ENCODE results near the gene FKBP9. TPM values are rescaled to one million over a fixed set of nuclear protein-coding genes. Genes with fewer than 3 reads are reported as not detected.

FKBP9 gene
- total and polyA plus RNA-seq, 5 donors, result 65.6 to 121 (median 115) TPM

DNA sequence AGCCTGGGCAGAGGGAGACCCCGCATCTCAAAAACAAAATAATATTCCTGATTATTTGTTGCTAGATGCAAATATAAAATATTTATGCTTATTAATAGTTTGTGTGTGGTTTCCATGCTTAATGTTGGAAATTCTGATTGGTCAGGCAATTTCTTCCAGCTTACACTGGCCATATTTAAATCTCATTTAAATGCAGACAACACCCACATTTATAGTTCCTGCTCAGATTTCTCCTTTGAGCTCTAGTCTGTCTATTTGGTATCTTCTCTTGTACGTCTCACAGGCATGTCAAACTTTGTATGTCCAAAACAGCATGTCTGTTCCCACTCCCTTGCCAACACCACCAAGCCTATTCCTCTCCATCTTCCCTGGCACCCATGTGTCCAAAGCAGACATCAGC is 52.5 kb downstream of the FKBP9 start:
- Histone ChIP-seq H3K27me3 (ENCODE audit: control insufficient read depth, insufficient read depth) (no peaks in the 10 kb centered on the region), H3K4me3 (ENCODE audit: low read length) (no peak overlapping the region), H3K4me1 (ENCODE audit: control insufficient read depth, insufficient read depth, low read length) (no peaks in the 10 kb centered on the region), H3K27ac (ENCODE audit: low read length) (no peak overlapping the region), H3K9me3 (ENCODE audit: control insufficient read depth, low read length) (no peaks in the 10 kb centered on the region)
- intact Hi-C loops (cut with DNase I), result no loop called here
- DNase-seq (no peak), ATAC-seq (no peak)
- 95% methylated on average over 2 of the region's 2 CpGs for WGBS

DNA sequence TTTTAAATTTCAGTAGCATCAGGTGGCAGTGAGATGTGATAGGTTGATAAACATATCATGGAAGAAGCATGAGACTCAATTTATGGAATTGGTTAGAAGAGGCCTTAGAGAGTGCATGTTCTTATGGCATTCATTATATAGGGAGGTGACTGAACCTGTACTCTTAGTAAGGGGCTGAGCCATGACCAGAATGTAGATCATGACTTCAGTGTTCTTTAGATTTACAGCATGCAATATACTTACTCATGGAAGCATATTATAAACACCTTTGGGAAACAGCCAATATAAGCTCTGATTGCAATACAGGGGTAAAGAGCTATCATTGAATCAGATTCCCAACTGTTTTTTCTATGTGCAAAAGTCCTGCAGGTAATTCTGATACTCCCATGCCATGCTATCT is 55.1 kb downstream of the FKBP9 start:
- no peaks in the 10 kb centered on the region for H3K9me3 ChIP-seq (ENCODE audit: control insufficient read depth, low read length)
- intact Hi-C loops (cut with DNase I), result no loop called here
- no peaks in the 10 kb centered on the region for H3K4me1 ChIP-seq (ENCODE audit: control insufficient read depth, insufficient read depth, low read length)
- no peaks in the 10 kb centered on the region for H3K27me3 ChIP-seq (ENCODE audit: control insufficient read depth, insufficient read depth)
- ATAC-seq (no peak), DNase-seq (no peak)
- H3K27ac ChIP-seq (ENCODE audit: low read length), result no peak overlapping the region
- no peak overlapping the region for H3K4me3 ChIP-seq (ENCODE audit: low read length)

DNA sequence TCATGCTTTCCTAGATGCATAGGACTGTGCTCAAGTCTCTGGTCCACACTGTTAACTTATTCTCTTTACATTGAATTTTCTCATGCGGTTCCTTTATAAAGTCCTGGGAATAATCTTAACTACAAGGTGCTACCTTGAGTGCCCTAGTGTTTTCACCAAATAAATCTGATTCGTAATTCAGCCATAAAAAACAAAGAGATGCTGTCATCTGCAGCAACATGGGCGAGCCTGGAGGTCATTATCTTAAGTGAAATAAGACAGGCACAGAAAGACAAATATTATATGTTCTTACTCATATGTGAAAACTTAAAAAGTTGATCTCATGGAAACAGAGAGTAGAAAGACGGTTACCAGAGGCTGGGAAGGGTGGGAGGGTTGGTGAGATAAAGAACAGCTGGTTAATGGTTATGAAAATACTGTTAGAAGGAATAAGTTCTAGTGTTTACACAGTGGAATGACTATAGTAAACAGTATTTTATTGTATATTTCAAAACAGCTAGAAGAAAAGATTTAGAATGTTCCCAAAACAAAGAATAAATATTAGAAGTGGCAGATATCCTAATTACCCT is 67.0 kb downstream of the FKBP9 start:
- Histone ChIP-seq H3K27ac (ENCODE audit: low read length) (no peak overlapping the region), H3K4me1 (ENCODE audit: control insufficient read depth, insufficient read depth, low read length) (no peaks in the 10 kb centered on the region), H3K9me3 (ENCODE audit: control insufficient read depth, low read length) (no peaks in the 10 kb centered on the region), H3K27me3 (ENCODE audit: control insufficient read depth, insufficient read depth) (no peaks in the 10 kb centered on the region), H3K4me3 (ENCODE audit: low read length) (no peak overlapping the region)
- intact Hi-C loops (cut with DNase I), result no loop called here
- ATAC-seq, result no peak
- 82% methylated on average over 4 of the region's 4 CpGs for WGBS
- no peak for DNase-seq

DNA sequence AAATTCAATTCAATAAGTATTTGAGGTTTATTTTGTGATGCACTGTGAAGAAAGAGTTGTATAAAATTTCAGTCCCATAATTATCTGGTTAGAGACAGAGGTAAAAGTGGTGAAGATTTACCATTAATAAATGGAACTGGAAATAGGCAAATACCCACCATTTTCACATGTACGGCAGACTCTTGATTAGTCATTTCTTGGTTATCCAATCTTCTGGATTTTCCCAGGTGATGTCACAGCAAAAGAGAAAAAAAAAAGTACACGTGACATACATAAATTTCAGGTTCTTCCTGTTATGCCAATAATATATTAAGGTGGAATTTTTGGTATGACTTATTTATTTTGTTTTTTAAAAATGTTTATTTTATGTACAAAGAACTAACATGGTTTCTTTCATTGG is 78.5 kb downstream of the FKBP9 start:
- intact Hi-C loops (cut with DNase I), result no loop called here
- DNase-seq (no peak), ATAC-seq (no peak)
- no peak overlapping the region for H3K4me3 ChIP-seq (ENCODE audit: low read length)
- H3K9me3 ChIP-seq (ENCODE audit: control insufficient read depth, low read length), result no peaks in the 10 kb centered on the region
- WGBS, result 95% methylated on average over 2 of the region's 2 CpGs
- no peak overlapping the region for H3K27ac ChIP-seq (ENCODE audit: low read length)
- no peaks in the 10 kb centered on the region for H3K27me3 ChIP-seq (ENCODE audit: control insufficient read depth, insufficient read depth)
- H3K4me1 ChIP-seq (ENCODE audit: control insufficient read depth, insufficient read depth, low read length), result no peaks in the 10 kb centered on the region

DNA sequence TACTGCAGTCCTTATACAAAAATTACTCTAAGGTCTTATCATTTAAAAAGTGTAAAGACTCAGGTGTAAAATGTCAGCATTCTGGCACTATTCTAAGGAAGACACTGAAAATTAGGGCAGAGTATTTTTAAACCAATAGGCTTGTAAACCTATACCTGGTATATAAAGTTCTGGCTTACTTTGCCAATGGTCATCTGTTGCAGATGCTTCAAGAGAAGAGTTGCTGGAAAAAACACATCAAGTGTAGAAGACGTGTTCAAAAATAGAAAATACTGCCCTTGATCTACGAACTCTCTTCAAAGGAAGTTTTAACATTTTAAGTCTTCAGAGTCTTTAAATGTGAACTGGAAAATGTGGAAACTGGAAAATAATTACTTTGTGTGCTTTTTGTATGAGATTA is 81.4 kb downstream of the FKBP9 start:
- peaks cover 3% of the 10 kb centered on the region for H3K4me1 ChIP-seq (ENCODE audit: control insufficient read depth, insufficient read depth, low read length)
- no peaks in the 10 kb centered on the region for H3K9me3 ChIP-seq (ENCODE audit: control insufficient read depth, low read length)
- no peak overlapping the region for H3K27ac ChIP-seq (ENCODE audit: low read length)
- no peak for DNase-seq
- WGBS, result 8% methylated on average over 2 of the region's 2 CpGs
- intact Hi-C loops (cut with DNase I), result no loop called here
- no peak for ATAC-seq
- H3K27me3 ChIP-seq (ENCODE audit: control insufficient read depth, insufficient read depth), result no peaks in the 10 kb centered on the region
- H3K4me3 ChIP-seq (ENCODE audit: low read length), result no peak overlapping the region

DNA sequence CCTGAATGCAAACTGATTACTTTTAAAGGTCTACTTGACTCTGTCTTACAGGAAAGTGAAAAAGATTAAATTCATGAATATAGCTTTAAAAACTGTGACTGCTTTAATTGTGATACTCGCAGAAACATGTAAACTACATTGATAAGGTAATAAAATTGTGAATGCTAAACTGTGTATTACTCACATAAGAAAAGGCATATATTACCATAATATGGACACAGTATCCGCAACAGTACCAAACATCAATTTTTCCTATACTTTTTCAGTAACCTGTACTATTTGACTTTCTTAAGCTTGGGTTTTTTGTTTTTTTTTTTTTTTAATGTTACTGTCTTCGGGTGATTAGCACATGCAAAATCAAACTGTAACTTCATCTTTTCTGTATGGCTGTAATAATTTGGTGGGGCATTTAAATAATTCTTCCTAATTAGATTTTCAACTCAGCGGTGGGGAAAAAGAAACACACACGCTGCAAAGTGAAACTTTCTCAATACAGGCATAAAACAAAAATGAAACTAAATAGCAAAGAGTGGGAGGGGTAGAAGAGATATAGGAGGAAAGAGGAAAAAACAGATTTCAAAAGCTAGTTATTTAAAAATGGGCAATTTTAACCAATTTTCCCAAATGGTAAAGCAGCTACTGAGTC is 82.1 kb downstream of the FKBP9 start:
- WGBS, result 19% methylated on average over 5 of the region's 5 CpGs
- Histone ChIP-seq H3K4me3 (ENCODE audit: low read length) (peak overlapping the region; percentile 86), H3K9me3 (ENCODE audit: control insufficient read depth, low read length) (no peaks in the 10 kb centered on the region), H3K4me1 (ENCODE audit: control insufficient read depth, insufficient read depth, low read length) (peaks cover 5% of the 10 kb centered on the region), H3K27ac (ENCODE audit: low read length) (no peak overlapping the region), H3K27me3 (ENCODE audit: control insufficient read depth, insufficient read depth) (no peaks in the 10 kb centered on the region)
- DNase-seq, result no peak
- intact Hi-C loops (cut with DNase I), result no loop called here
- ATAC-seq, result no peak

DNA sequence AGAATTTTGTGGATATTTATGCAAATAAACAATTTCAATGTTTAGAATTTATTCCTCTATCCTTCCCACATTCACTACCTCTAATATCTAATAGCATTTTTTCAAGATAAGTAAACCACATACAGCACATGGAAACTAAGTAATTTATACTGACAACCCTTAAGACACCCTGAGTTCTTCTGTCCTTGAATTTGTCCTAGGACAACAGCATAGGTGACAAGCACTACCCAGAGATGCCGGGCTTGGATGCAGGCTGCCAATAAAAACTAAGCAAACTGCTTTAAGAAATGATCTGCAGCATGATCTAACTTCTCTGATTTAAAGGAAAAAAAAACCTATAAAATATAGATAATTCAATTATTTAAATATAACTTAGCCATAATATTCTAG is 82.7 kb downstream of the FKBP9 start:
- Histone ChIP-seq H3K4me3 (ENCODE audit: low read length) (peak overlapping the region; percentile 86), H3K27ac (ENCODE audit: low read length) (no peak overlapping the region), H3K4me1 (ENCODE audit: control insufficient read depth, insufficient read depth, low read length) (peaks cover 5% of the 10 kb centered on the region), H3K27me3 (ENCODE audit: control insufficient read depth, insufficient read depth) (no peaks in the 10 kb centered on the region), H3K9me3 (ENCODE audit: control insufficient read depth, low read length) (no peaks in the 10 kb centered on the region)
- 15% methylated on average over 1 of the region's 1 CpG for WGBS
- peak in 1 of 2 donors; percentile 27 for ATAC-seq
- no peak for DNase-seq
- intact Hi-C loops (cut with DNase I), result no loop called here

DNA sequence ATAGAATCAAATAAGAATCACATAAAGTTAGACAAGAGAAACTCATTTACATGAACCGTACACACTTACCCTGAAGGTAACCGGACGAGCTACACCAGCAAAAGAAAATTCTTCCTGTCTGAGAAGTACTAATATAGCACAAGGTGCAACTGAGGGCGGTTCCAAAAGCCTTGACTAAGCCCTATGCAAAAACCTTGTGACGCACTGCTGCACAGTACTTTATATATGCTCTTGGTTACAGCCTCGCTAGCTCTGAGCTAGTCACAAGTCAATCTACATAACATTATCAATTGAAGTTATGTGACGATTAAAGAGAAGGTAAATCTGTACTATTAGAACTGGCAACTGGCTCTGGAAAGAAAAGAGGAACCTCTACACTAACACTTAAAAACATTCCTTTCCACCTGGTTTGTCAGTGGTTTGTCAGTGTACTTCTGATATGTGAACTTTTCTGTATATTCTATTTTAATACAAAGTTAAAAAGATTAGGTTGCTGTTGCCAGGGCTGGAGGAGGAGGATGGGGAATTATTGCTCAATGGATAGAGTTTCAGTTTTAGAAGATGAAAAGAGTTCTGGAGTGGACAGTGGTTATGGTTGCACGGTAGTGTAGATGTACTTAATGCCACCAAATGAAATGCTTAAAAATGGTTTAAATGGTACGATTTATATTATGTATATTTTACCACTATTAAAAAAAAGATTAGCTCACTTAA is 83.7 kb downstream of the FKBP9 start:
- no peak overlapping the region for H3K27ac ChIP-seq (ENCODE audit: low read length)
- DNase-seq (no peak), ATAC-seq (peak; percentile 63 to 64)
- H3K9me3 ChIP-seq (ENCODE audit: control insufficient read depth, low read length), result no peaks in the 10 kb centered on the region
- H3K27me3 ChIP-seq (ENCODE audit: control insufficient read depth, insufficient read depth), result no peaks in the 10 kb centered on the region
- intact Hi-C loops (cut with DNase I), result no loop called here
- H3K4me1 ChIP-seq (ENCODE audit: control insufficient read depth, insufficient read depth, low read length), result peaks cover 8% of the 10 kb centered on the region
- H3K4me3 ChIP-seq (ENCODE audit: low read length), result peak overlapping the region; percentile 5
- WGBS, result 53% methylated on average over 9 of the region's 9 CpGs

DNA sequence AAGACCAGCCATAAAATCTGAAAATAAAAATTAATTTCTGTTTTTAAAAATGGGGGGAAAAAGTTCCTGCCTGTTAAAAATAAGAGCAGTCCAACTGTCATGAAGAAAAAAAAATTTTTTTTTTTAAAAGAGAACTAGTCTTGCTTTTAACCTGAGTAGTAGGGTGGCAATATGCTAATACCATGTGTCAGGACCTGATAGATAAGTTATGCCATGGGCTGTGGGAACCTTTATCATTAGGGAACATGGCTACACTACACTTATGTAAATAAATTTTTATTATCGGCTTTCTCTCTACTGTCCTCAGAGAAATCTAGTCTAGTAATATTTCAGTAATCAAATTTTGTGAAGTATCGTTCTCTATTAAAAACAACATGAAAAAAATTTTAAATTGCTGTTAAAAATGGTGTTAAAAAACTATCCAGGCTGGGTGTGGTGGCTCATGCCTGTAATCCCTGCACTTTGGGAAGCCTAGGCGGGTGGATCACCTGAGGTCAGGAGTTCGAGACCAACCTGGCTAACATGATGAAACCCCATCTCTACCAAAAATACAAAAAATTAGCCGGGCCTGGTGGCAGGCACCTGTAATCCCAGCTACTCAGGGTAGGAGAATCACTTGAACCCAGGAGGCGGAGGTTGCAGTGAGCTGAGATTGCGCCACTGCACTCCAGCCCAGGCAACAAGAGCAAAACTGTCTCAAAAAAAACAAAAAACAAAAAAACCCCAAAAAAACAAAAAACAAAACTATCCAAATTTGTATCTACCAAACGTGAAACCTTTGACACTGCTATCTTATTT is 84.6 kb downstream of the FKBP9 start:
- WGBS, result 92% methylated on average over 8 of the region's 8 CpGs
- Histone ChIP-seq H3K9me3 (ENCODE audit: control insufficient read depth, low read length) (no peaks in the 10 kb centered on the region), H3K27me3 (ENCODE audit: control insufficient read depth, insufficient read depth) (no peaks in the 10 kb centered on the region), H3K27ac (ENCODE audit: low read length) (no peak overlapping the region), H3K4me3 (ENCODE audit: low read length) (no peak overlapping the region), H3K4me1 (ENCODE audit: control insufficient read depth, insufficient read depth, low read length) (peaks cover 8% of the 10 kb centered on the region)
- DNase-seq (no peak), ATAC-seq (no peak)
- intact Hi-C loops (cut with DNase I), result no loop called here

DNA sequence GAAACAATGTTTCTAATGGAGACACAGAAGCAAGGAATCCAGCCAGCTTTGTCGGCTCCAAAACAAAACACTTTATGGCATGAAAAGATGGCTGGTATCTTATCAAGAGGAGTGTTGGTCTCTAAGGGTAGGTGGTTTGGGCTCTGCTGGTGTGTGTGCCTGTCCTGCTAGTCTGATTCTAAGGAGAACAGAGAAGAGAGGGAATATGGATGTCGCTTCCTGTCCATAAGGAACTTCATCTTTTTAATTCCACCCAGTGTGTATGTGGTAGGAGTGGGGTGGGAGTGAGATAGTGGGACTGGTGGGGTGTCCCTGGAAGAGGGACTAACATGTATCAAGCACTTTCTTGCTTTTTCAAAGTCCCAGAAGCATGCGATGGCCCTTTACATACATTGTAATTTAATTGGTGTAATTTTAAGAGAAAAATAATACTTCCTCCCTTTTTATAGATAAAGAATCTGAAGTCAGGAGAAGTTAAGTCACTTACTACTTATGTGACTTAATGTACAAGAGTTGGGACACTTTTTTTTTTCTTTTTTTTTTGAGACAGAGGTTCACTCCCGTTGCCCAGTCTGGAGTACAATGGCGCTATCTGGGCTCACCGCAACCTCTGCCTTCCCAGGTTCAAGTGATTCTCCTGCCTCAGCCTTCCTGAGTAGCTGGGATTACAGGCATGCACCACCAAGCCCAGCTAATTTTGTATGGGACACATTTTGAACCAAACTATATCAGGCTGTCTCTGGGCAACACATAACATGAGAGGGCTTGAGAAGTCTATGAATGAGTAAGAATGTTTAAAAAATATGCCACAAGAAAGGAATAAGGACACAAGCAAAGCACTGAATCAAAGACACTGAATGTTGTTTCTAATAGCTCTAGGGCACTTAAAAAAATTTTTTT is 86.5 kb downstream of the FKBP9 start:
- ATAC-seq (peak; percentile 51 to 64), DNase-seq (no peak)
- H3K4me1 ChIP-seq (ENCODE audit: control insufficient read depth, insufficient read depth, low read length), result peaks cover 8% of the 10 kb centered on the region
- no peaks in the 10 kb centered on the region for H3K9me3 ChIP-seq (ENCODE audit: control insufficient read depth, low read length)
- H3K27ac ChIP-seq (ENCODE audit: low read length), result peak overlapping the region; percentile 90
- intact Hi-C loops (cut with DNase I), result no loop called here
- WGBS, result 69% methylated on average over 6 of the region's 6 CpGs
- H3K27me3 ChIP-seq (ENCODE audit: control insufficient read depth, insufficient read depth), result no peaks in the 10 kb centered on the region
- peak overlapping the region; percentile 18 for H3K4me3 ChIP-seq (ENCODE audit: low read length)

Measured in right cardiac atrium (tissue), 5 donors.